SK-N-MC (cell line): ENCODE results near the gene C1QTNF1.

Experiments used
- EZH2 ChIP-seq: fragments of 200-600 bp; sonication (generic); IDR thresholded peaks from one replicate; pipeline ENCODE4 v1.6.1; 2017; ENCODE audit warnings: antibody characterized with exemption
- FOXP2 ChIP-seq: optimal IDR thresholded peaks from 2 replicates; pipeline ENCODE3; 2011; ENCODE audit warnings: mild to moderate bottlenecking, moderate library complexity; ENCODE audit not compliant: insufficient read depth; ENCODE audit errors: extremely low read length, control extremely low read depth
- POLR2AphosphoS5 ChIP-seq: IDR thresholded peaks from 2 replicates; pipeline ENCODE4 v1.6.1; 2012; ENCODE audit warnings: mild to moderate bottlenecking, low read depth, low read length, borderline replicate concordance

DNA sequence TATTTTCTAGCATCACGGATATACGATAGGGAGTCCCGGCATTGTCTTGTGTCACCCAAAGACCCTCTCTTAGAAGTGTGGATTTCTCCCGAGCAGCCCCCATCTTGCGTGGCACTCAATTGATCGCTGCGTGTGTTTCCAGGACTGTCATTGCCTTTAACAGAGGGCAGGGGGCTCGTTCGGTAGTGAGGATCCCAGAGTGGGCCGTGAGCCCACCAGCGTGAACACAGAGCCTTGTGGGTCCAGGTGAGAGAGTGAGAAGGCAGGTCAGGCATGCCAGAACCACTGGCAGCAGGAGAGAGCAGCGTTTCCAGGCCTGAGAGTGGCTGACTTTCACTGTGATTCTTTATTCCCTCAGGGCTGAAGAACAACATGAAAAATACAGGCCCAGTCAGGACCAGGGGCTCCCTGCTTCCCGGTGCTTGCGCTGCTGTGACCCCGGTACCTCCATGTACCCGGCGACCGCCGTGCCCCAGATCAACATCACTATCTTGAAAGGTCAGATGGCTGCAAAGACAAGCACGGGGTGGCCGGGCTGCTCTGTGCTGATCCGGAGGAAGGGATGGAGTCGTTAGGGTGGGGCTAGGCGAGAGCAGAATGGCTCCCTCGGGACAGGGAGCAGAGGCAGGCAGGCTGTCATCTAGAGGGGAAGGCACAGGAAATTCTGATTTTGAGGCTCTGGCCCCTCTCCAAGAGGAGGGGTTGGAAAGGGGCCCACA is 22.4 kb downstream of the C1QTNF1 start:
- TF ChIP-seq EZH2 (no peak), POLR2AphosphoS5 (no peak), FOXP2 (no peak)
